Activated CD8-positive, alpha-beta T cell treated with anti-CD3 and anti-CD28 coated beads for 36 hours (primary cell): Measurements from ENCODE around the gene PSMB10. TPM values are rescaled to one million over a fixed set of nuclear protein-coding genes. Genes with fewer than 3 reads are reported as not detected.
"Not testable (repeated sequence)": the region's sequence is repeated elsewhere in the genome, so short reads cannot be mapped to it uniquely, and the experiment has no call there.

Experiments
- ATAC-seq: fragments of 200-7000 bp; cut with Tn5 transposase; one replicate; pipeline ENCODE4 v1.10.0; 2021; ENCODE audit warnings: mild to moderate bottlenecking, moderate library complexity
- CTCF ChIA-PET: fragments of 350-600 bp; sonication (Branson Sonifier 250); formaldehyde crosslinking; loops from one replicate; lab custom pipeline; 2021; ENCODE audit warnings: antibody characterized with exemption; lab: Charles Lee
- POLR2A ChIA-PET: fragments of 350-600 bp; sonication (Branson Sonifier 250); formaldehyde crosslinking; loops from one replicate; lab custom pipeline; 2021; ENCODE audit warnings: antibody characterized with exemption; lab: Charles Lee
- DNase-seq: peaks from one replicate; pipeline ENCODE4 v3.0.0-alpha.2; 2020
- H3K27ac Mint-ChIP-seq: one replicate; pipeline ENCODE4 v1.8.0; 2021; ENCODE audit warnings: mild to moderate bottlenecking, mixed read lengths
- H3K27me3 Mint-ChIP-seq: one replicate; pipeline ENCODE4 v1.8.0; 2021; ENCODE audit warnings: mixed read lengths
- H3K36me3 Mint-ChIP-seq: one replicate; pipeline ENCODE4 v1.8.0; 2021; ENCODE audit warnings: low read depth, mixed read lengths
- H3K4me1 Mint-ChIP-seq: one replicate; pipeline ENCODE4 v1.8.0; 2021; ENCODE audit warnings: low read depth, mixed read lengths
- H3K4me3 Mint-ChIP-seq: one replicate; pipeline ENCODE4 v1.8.0; 2021; ENCODE audit warnings: mild to moderate bottlenecking, moderate library complexity, mixed read lengths
- H3K9me3 Mint-ChIP-seq: one replicate; pipeline ENCODE4 v1.8.0; 2021; ENCODE audit warnings: mixed read lengths
- CTCF ChIP-seq: fragments of 200-600 bp; IDR thresholded peaks from one replicate; pipeline ENCODE4 v1.8.0; 2022; ENCODE audit warnings: antibody characterized with exemption, mild to moderate bottlenecking
- intact Hi-C: fragments of 100-400 bp; cut with micrococcal nuclease; formaldehyde crosslinking; loops from one replicate; pipeline ENCODE4 v1.10.0; 2022
- total RNA-seq, 2 experiments: library from RNA; stranded (reverse); gene quantifications; one replicate each; pipeline ENCODE4 v1.2.3, GENCODE V29; 2021

PSMB10 gene
- total RNA-seq, 2 experiments from 2014 or later: 205 to 206 TPM

- no peak overlapping the region for H3K4me3 Mint-ChIP-seq
- ATAC-seq (no peak), DNase-seq (no peak)
- H3K9me3 Mint-ChIP-seq: no peaks in the 10 kb centered on the region
- intact Hi-C loops: no loop called here
- peak overlapping the region; percentile 25 for H3K27ac Mint-ChIP-seq
- ChIA-PET CTCF (interaction anchor here (1.8 kb wide), 1 partner anchor 32 kb away, joined by 8 read pairs; no protein-coding TSS in a partner anchor), POLR2A (interaction anchor here (1.2 to 1.4 kb wide), 2 partner anchors 9 to 307 kb away, joined by 3 to 6 read pairs; no protein-coding TSS in a partner anchor)
- H3K27me3 Mint-ChIP-seq: no peaks in the 10 kb centered on the region
- H3K4me1 Mint-ChIP-seq: peaks cover 20% of the 10 kb centered on the region
- peaks cover 2% of the 10 kb centered on the region for H3K36me3 Mint-ChIP-seq
- TF ChIP-seq CTCF: no peak
These were observed 20.6 kb downstream of the PSMB10 start for GRCh38 chr16:67915831-67916723.

GRCh38 chr16:67915496-67915769 lies 21.2 kb downstream of the PSMB10 start:
- DNase-seq, intact Hi-C loops, H3K27me3 Mint-ChIP-seq, H3K9me3 Mint-ChIP-seq, H3K27ac Mint-ChIP-seq, ATAC-seq, H3K4me3 Mint-ChIP-seq, H3K36me3 Mint-ChIP-seq: not testable (repeated sequence)
- ChIA-PET POLR2A (interaction anchor here (1.2 to 1.4 kb wide), 2 partner anchors 9 to 307 kb away, joined by 3 to 6 read pairs; no protein-coding TSS in a partner anchor), CTCF (interaction anchor here (1.8 kb wide), 1 partner anchor 31 kb away, joined by 8 read pairs; no protein-coding TSS in a partner anchor)
- peaks cover 21% of the 10 kb centered on the region for H3K4me1 Mint-ChIP-seq

GRCh38 chr16:67914758-67915495 lies 21.7 kb downstream of the PSMB10 start:
- intact Hi-C loops: no loop called here
- DNase-seq (no peak), ATAC-seq (no peak)
- ChIA-PET POLR2A (interaction anchor here (1.2 to 1.4 kb wide), 2 partner anchors 10 to 306 kb away, joined by 3 to 6 read pairs; no protein-coding TSS in a partner anchor), CTCF (interaction anchor here (0.9 to 2.9 kb wide), 5 partner anchors 27 to 98 kb away, joined by 3 to 11 read pairs (median 5); partner anchors contain the start of gene NRN1L)
- Mint-ChIP-seq H3K36me3 (peaks cover 3% of the 10 kb centered on the region), H3K4me3 (no peak overlapping the region), H3K27me3 (no peaks in the 10 kb centered on the region), H3K4me1 (peaks cover 26% of the 10 kb centered on the region), H3K27ac (no peak overlapping the region), H3K9me3 (no peaks in the 10 kb centered on the region)
- no peak for TF ChIP-seq CTCF

- Mint-ChIP-seq H3K36me3 (peaks cover 2% of the 10 kb centered on the region), H3K4me3 (no peak overlapping the region), H3K9me3 (no peaks in the 10 kb centered on the region), H3K27me3 (no peaks in the 10 kb centered on the region), H3K4me1 (peaks cover 22% of the 10 kb centered on the region), H3K27ac (peak overlapping the region; percentile 34)
- ATAC-seq (peak; percentile 99), DNase-seq (peak; percentile 72)
- TF ChIP-seq CTCF: no peak
- POLR2A ChIA-PET: interaction anchor here (0.6 to 1.6 kb wide), 4 partner anchors 14 to 106 kb away, joined by 3 to 4 read pairs (median 4); partner anchors contain the start of gene DPEP2NB
- intact Hi-C loops: no loop called here
- CTCF ChIA-PET: interaction anchor here (0.7 to 2.1 kb wide), 6 partner anchors 19 to 558 kb away, joined by 3 to 18 read pairs (median 4); partner anchors contain the start of gene NRN1L
These were observed 26.5 kb downstream of the PSMB10 start for GRCh38 chr16:67910158-67910557.

- ChIA-PET POLR2A (interaction anchor here (1.5 to 1.7 kb wide), 2 partner anchors 25 to 26 kb away, joined by 6 to 8 read pairs; partner anchors contain the start of gene NRN1L), CTCF (interaction anchor here (1.1 to 7.2 kb wide), 2 partner anchors 9 to 24 kb away, joined by 3 to 45 read pairs; partner anchors contain the start of gene NRN1L)
- DNase-seq (no peak), ATAC-seq (no peak)
- Mint-ChIP-seq H3K36me3 (peaks cover 2% of the 10 kb centered on the region), H3K4me1 (peaks cover 22% of the 10 kb centered on the region), H3K27ac (peak overlapping the region; percentile 11), H3K9me3 (no peaks in the 10 kb centered on the region), H3K4me3 (no peak overlapping the region), H3K27me3 (no peaks in the 10 kb centered on the region)
- intact Hi-C loops: no loop called here
- no peak for TF ChIP-seq CTCF
These were observed 27.5 kb downstream of the PSMB10 start for GRCh38 chr16:67909056-67909742.
